Astrocyte of the cerebellum (primary cell): Measurements from ENCODE around the gene NECTIN2.

Experiments
- DNase-seq: peaks from one replicate; pipeline ENCODE4 v3.0.0-alpha.2; 2011; ENCODE audit warnings: low read depth
- H3K4me3 ChIP-seq: 2 replicates; pipeline ENCODE4 v1.5.1; 2011; ENCODE audit warnings: mild to moderate bottlenecking, low read depth, low read length, moderate library complexity
- CTCF ChIP-seq: IDR thresholded peaks from 2 replicates; pipeline ENCODE4 v1.5.1; 2012; ENCODE audit warnings: low read length, low read depth, moderate library complexity, mild to moderate bottlenecking; ENCODE audit errors: missing control alignments
- in situ Hi-C: cut with HindIII; loops from 2 replicates; pipeline ENCODE4 v1.10.0; 2017; ENCODE audit warnings: low sequenced_read_pairs

NECTIN2 gene

DNA sequence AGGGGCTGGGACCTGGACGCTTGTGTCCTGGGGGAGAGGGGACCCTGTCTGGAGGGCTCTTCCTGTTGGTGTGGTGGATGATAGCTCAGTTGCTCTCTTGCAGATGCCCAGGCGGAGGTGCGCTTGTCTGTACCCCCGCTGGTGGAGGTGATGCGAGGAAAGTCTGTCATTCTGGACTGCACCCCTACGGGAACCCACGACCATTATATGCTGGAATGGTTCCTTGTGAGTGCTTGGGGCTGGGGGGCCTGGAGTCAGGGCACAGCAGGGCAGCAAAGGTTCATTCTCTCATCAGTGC lies 35.0 kb upstream of the NECTIN2 start:
- in situ Hi-C loops = no loop called here
- no peak for DNase-seq
- TF ChIP-seq CTCF = no peak
- no peak overlapping the region for H3K4me3 ChIP-seq

DNA sequence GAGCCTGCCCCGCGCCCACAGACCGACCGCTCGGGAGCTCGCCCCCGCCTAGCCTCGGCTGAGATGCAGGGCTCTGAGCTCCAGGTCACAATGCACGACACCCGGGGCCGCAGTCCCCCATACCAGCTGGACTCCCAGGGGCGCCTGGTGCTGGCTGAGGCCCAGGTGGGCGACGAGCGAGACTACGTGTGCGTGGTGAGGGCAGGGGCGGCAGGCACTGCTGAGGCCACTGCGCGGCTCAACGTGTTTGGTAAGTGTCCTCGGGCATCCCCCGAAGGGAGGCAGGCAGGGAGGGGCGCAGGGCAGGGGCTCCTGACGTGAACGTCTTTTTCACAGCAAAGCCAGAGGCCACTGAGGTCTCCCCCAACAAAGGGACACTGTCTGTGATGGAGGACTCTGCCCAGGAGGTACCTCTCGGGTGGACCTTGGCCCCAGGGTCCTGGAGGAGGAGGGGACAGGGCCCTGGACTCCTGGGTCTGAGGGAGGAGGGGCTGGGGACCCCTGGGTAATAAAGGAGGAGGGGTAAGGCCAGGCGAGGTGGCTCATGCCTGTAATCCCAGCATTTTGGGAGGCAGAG lies 33.9 kb upstream of the NECTIN2 start:
- no peak for DNase-seq
- in situ Hi-C loops = no loop called here
- H3K4me3 ChIP-seq = no peak overlapping the region
- TF ChIP-seq CTCF = no peak

- no peak for DNase-seq
- in situ Hi-C loops = no loop called here
- TF ChIP-seq CTCF = no peak
- H3K4me3 ChIP-seq = no peak overlapping the region
Measured at GRCh38 chr19:44813070-44813840, 32.8 kb upstream of the NECTIN2 start.

- no peak for DNase-seq
- TF ChIP-seq CTCF = no peak
- in situ Hi-C loops = no loop called here
- no peak overlapping the region for H3K4me3 ChIP-seq
Measured at GRCh38 chr19:44813841-44814470, 32.1 kb upstream of the NECTIN2 start.

- in situ Hi-C loops = no loop called here
- DNase-seq = no peak
- no peak overlapping the region for H3K4me3 ChIP-seq
- TF ChIP-seq CTCF = no peak
Measured at GRCh38 chr19:44814517-44814916, 31.6 kb upstream of the NECTIN2 start.

DNA sequence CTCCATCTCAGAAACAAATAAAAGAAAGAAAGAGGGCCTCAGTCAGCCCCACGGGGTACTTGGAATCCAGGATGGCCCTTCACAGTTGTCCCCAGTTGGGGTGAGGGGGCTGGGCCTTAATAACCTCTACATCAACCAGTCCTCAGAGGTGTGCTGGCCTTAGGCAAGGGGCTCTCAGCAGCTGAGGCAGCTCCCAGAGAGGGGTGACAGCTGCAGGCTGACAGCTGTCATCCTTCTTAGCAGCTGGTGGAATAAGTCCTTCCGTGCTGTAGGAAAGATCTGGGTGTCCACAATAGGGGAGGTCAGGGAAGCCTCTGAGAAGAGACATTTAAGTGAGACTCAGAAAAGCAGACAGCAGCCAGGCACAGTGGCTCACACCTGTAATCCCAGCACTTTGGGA lies 29.8 kb upstream of the NECTIN2 start:
- no peak for TF ChIP-seq CTCF
- DNase-seq = no peak
- in situ Hi-C loops = no loop called here
- H3K4me3 ChIP-seq = no peak overlapping the region
